ENCODE results near the gene ZNF362. TPM values are rescaled to one million over a fixed set of nuclear protein-coding genes. Genes with fewer than 3 reads are reported as not detected.

The ZNF362 gene
- total and polyA plus RNA-seq, 2 of the 13 experiments (the other 11 are each of a cell fraction or from before 2014, with no cell fraction given): 8.3 to 14.2 TPM

DNA sequence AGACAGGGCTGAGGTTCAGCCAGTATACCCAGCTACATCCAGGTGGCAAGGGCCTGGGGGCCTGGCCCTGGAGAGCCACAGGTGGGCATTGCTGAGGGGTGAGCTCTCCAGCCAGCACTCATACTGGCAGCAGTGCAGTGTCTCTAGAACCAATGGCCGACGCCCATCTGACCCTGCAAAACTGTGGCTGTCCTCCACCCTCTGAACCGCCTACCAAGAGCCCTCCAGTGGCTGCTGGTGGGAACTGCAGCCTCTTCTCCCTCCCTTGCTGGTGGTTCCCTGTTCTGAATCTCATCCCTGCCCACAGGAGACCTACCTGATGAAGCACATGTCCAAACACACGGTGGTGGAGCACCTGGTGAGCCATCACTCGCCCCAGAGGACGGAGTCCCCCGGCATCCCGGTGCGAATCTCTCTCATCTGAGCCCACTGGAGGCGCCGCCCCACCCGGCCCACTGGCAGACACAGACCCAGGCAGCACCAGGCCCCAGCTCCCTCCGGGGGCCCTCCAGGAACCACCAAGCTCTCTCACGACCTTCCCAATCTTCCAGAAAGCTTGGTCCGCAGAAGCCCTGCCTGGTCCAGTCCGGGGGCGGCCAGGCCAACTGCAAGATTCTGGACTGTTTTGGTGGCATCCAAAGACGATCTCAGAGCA, 42.5 kb downstream of the ZNF362 start (continued):
- TF ChIP-seq, protein P1, sequence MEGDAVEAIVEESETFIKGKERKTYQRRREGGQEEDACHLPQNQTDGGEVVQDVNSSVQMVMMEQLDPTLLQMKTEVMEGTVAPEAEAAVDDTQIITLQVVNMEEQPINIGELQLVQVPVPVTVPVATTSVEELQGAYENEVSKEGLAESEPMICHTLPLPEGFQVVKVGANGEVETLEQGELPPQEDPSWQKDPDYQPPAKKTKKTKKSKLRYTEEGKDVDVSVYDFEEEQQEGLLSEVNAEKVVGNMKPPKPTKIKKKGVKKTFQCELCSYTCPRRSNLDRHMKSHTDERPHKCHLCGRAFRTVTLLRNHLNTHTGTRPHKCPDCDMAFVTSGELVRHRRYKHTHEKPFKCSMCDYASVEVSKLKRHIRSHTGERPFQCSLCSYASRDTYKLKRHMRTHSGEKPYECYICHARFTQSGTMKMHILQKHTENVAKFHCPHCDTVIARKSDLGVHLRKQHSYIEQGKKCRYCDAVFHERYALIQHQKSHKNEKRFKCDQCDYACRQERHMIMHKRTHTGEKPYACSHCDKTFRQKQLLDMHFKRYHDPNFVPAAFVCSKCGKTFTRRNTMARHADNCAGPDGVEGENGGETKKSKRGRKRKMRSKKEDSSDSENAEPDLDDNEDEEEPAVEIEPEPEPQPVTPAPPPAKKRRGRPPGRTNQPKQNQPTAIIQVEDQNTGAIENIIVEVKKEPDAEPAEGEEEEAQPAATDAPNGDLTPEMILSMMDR (CRISPR knock-in tag; IDR thresholded peaks at IDR 0.05): peak; percentile 84
- TF ChIP-seq, protein P2, sequence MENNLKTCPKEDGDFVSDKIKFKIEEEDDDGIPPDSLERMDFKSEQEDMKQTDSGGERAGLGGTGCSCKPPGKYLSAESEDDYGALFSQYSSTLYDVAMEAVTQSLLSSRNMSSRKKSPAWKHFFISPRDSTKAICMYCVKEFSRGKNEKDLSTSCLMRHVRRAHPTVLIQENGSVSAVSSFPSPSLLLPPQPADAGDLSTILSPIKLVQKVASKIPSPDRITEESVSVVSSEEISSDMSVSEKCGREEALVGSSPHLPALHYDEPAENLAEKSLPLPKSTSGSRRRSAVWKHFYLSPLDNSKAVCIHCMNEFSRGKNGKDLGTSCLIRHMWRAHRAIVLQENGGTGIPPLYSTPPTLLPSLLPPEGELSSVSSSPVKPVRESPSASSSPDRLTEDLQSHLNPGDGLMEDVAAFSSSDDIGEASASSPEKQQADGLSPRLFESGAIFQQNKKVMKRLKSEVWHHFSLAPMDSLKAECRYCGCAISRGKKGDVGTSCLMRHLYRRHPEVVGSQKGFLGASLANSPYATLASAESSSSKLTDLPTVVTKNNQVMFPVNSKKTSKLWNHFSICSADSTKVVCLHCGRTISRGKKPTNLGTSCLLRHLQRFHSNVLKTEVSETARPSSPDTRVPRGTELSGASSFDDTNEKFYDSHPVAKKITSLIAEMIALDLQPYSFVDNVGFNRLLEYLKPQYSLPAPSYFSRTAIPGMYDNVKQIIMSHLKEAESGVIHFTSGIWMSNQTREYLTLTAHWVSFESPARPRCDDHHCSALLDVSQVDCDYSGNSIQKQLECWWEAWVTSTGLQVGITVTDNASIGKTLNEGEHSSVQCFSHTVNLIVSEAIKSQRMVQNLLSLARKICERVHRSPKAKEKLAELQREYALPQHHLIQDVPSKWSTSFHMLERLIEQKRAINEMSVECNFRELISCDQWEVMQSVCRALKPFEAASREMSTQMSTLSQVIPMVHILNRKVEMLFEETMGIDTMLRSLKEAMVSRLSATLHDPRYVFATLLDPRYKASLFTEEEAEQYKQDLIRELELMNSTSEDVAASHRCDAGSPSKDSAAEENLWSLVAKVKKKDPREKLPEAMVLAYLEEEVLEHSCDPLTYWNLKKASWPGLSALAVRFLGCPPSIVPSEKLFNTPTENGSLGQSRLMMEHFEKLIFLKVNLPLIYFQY (CRISPR knock-in tag; IDR thresholded peaks at IDR 0.05; ENCODE audit: borderline replicate concordance): no peak
- TF ChIP-seq RORA (CRISPR knock-in tag; IDR thresholded peaks at IDR 0.05): no peak
- TF ChIP-seq, protein P3, sequence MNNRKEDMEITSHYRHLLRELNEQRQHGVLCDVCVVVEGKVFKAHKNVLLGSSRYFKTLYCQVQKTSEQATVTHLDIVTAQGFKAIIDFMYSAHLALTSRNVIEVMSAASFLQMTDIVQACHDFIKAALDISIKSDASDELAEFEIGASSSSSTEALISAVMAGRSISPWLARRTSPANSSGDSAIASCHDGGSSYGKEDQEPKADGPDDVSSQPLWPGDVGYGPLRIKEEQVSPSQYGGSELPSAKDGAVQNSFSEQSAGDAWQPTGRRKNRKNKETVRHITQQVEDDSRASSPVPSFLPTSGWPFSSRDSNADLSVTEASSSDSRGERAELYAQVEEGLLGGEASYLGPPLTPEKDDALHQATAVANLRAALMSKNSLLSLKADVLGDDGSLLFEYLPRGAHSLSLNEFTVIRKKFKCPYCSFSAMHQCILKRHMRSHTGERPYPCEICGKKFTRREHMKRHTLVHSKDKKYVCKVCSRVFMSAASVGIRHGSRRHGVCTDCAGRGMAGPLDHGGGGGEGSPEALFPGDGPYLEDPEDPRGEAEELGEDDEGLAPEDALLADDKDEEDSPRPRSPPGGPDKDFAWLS (CRISPR knock-in tag; IDR thresholded peaks at IDR 0.05; ENCODE audit: borderline replicate concordance): no peak
- no peak for TF ChIP-seq HOXD1 (CRISPR knock-in tag; IDR thresholded peaks at IDR 0.05)
- TF ChIP-seq RARG (CRISPR knock-in tag; IDR thresholded peaks at IDR 0.05; ENCODE audit: low read depth): no peak
- TF ChIP-seq, protein P4, sequence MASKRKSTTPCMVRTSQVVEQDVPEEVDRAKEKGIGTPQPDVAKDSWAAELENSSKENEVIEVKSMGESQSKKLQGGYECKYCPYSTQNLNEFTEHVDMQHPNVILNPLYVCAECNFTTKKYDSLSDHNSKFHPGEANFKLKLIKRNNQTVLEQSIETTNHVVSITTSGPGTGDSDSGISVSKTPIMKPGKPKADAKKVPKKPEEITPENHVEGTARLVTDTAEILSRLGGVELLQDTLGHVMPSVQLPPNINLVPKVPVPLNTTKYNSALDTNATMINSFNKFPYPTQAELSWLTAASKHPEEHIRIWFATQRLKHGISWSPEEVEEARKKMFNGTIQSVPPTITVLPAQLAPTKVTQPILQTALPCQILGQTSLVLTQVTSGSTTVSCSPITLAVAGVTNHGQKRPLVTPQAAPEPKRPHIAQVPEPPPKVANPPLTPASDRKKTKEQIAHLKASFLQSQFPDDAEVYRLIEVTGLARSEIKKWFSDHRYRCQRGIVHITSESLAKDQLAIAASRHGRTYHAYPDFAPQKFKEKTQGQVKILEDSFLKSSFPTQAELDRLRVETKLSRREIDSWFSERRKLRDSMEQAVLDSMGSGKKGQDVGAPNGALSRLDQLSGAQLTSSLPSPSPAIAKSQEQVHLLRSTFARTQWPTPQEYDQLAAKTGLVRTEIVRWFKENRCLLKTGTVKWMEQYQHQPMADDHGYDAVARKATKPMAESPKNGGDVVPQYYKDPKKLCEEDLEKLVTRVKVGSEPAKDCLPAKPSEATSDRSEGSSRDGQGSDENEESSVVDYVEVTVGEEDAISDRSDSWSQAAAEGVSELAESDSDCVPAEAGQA (IDR thresholded peaks at IDR 0.05; ENCODE audit: low read depth): no peak
- TF ChIP-seq, protein P4 (CRISPR knock-in tag; IDR thresholded peaks at IDR 0.05; ENCODE audit: borderline replicate concordance): no peak
- TF ChIP-seq NPAS2 (CRISPR knock-in tag; IDR thresholded peaks at IDR 0.05; ENCODE audit: borderline replicate concordance): no peak
- 0 out of 2 replicates have a peak, but pooled peaks have one; percentile 14 for TF ChIP-seq FOSL2 (CRISPR knock-in tag; IDR thresholded peaks at IDR 0.05)
- TF ChIP-seq KDM2A (CRISPR knock-in tag; IDR thresholded peaks at IDR 0.05; ENCODE audit: borderline replicate concordance, low read depth): no peak
- TF ChIP-seq CHD2 (IDR thresholded peaks at IDR 0.05; ENCODE audit: low read depth, low read length): no peak
- no peak for TF ChIP-seq ZNF136 (CRISPR knock-in tag; IDR thresholded peaks at IDR 0.05; ENCODE audit: low read depth)
- no peak for TF ChIP-seq ZNF616 (CRISPR knock-in tag; IDR thresholded peaks at IDR 0.05; ENCODE audit: low read depth)

Measured in HepG2 (cell line).